HG03103 (cell line): Measurements from ENCODE around the gene TCEANC2.
A peak's percentile ranks its signal among the peaks of the same experiment; 100 is the strongest.
"Not testable (repeated sequence)": the region's sequence is repeated elsewhere in the genome, so short reads cannot be mapped to it uniquely, and the experiment has no call there.

Source experiments
- ATAC-seq: cut with Tn5 transposase; IDR thresholded peaks from one replicate; pipeline ENCODE4 v1.9.1; 2021; ENCODE audit warnings: low read depth; ENCODE audit not compliant: unreplicated experiment

TCEANC2 gene

DNA sequence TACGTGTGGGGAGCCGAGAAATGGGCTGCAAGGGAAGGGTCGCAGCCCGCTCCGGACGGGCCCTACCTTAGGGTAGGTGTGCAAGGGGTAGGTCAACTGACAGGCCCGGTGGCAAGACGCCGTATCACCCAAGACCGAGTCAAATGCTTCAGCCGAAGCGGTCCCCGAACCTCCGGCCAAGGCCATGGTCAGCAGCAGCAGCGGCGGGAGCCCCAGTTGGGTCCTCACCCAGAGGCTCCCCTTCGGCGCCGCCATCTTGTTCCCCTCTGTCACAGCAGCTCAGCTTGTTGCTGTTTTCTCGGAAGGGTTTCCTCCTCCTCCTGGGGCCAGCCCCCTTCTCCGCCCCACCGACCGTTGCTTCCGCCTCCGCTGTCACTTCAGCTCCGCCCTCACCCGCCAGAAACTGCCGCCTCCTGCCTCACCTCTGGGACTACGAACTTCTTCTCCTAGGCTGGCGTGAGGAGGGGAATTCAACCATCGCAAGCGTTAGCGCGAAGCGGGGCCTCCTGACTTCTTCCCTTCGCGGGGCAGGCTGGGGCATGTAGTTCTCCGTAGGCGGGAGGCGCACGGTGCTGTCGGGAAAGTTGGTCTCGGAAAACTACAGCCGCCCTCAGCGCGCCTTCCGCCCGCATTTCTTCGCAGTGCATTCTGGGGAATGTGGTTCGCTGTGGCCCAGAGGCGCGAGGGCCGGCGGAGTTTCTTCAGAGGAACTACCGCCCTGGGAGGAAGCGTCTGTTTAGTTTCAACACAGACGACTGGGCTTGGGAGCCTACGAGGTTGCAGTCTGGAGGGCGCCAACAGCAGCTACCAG lies at the start of gene TCEANC2, which contains the start of gene TMEM59:
Gene TCEANC2, plus strand, starts transcription at position 675 of the 811 bp plus-strand sequence. CDS start 815 bp downstream, outside the sequence.
Gene TMEM59, minus strand, starts transcription at position 271 of the 811 bp plus-strand sequence. Its CDS starts 16 bp downstream, at position 255.
- peak; percentile 89 for ATAC-seq

DNA sequence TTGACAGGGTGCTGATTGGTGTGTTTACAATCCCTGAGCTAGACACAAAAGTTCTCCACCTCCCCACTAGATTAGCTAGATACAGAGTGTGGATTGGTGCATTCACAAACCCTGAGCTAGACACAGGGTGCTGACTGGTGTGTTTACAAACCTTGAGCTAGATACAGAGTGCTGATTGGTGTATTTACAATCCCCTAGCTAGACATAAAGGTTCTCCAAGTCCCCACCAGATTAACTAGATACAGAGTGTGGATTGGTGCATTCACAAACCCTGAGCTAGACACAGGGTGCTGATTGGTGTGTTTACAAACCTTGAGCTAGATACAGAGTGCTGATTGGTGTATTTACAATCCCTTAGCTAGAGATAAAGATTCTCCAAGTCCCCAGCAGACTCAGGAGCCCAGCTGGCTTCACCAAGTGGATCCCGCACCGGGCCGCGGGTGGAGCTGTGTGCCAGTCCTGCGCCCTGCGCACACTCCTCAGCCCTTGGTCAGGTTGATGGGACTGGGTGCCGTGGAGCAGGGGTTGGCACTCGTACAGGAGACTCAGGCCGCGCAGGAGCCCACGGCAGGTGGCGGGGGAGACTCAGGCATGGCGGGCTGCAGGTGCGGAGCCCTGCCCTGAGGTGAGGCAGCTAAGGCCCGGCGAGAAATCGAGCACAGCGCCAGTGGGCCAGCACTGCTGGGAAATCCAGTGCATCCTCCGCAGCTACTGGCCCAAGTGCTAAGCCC lies 49.5 kb upstream of the TCEANC2 start:
- not testable (repeated sequence) for ATAC-seq

DNA sequence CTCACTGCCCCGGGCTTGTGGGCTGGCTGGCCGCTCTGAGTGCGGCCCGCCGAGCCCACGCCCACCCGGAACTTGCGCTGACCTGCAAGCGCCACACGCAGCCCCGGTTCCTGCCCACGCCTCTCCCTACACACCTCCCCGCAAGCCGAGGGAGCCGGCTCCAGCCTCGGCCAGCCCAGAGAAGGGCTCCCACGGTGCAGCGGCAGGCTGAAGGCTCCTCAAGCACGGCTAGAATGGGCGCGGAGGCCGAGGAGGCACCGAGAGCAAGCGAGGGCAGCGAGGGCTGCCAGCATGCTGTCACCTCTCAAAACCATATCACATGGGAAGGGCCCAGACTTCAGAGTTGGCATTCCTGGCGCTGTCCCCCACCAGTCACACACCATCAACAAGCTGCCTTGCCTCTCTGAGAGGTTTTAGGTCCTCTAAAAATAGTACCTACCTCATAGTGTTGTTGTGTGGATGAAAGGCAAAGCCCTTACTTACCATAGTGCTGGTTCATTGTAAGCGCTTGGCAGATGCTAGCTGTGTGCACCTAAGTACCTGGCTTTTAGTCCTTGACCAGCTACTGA lies 48.8 kb upstream of the TCEANC2 start:
- no peak for ATAC-seq

DNA sequence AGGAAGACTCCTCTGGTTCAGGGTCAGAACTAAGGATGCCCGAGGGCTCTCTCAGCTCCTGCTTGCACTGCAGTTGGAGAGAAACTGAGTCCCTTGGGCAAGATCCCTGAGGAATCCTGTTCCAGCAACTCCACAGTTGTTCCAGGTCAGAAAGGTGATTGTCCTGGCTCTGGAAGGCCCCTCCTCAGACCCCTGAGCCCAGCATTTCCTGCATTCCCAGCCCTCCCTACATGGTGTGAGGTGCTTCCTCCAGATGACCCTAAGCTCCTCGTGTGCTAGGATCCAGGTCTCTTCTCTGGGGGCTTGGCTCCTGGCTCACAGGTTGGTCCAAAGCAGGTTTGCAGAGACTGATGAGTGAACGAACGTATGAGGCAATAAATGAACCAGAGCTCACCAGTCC lies 46.9 kb upstream of the TCEANC2 start:
- no peak for ATAC-seq

DNA sequence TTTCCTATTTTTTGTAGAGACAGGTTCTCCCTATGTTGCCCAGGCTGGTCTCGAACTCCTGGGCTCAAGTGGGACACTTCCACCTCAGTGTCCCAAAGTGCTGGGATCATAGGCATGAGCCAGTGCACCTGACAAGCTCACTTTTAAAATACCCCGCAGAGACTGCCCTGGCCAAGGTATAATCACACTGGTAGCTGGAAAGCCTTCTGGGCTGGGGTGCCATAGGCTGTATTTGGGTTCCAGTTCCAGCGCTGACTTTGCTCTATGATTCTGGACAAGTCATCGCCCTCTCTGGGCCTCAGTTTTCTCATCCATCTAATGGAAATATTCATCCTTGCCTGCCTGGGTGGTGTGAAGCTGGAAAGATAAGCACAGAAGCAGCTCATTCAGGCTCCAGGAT lies 45.8 kb upstream of the TCEANC2 start:
- ATAC-seq = no peak

DNA sequence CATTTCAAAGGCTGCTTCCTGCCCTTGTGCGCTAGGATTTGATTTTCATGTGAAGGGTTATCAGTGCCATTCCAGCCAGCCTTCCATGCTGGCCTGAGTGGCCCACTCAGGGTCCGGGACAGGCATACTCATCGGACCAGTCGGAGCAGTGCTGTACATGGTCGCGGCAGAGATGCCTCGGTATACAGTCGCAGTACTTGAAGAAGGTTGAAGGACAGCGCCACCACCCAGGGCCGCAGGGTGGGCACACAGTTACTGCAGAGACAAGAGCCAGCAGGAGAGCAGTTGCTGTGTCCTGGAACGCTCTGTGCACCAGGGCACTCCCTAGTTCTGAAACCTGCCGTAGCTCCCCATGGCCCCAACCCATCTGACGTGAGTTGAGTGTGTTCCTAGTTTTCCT lies 44.5 kb upstream of the TCEANC2 start:
- ATAC-seq = no peak

DNA sequence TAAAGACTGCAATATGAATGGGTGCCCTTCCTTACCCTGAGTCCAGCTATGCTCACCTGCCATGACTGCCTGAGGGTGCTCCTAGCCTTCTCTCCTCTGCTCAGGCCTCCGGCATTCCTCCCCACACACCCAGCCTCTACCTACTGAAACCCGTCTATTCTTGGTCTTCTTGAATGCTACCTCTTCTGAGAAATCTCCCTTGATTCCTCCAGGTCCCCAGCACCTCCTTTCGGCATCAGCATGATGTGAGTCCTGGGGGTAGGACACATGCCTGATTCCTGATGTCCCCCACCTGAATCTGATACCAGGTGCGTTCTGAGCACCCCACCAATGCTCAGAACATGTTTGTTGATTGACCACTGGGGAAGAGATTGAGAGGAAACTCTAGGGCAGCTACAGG lies 44.0 kb upstream of the TCEANC2 start:
- no peak for ATAC-seq

DNA sequence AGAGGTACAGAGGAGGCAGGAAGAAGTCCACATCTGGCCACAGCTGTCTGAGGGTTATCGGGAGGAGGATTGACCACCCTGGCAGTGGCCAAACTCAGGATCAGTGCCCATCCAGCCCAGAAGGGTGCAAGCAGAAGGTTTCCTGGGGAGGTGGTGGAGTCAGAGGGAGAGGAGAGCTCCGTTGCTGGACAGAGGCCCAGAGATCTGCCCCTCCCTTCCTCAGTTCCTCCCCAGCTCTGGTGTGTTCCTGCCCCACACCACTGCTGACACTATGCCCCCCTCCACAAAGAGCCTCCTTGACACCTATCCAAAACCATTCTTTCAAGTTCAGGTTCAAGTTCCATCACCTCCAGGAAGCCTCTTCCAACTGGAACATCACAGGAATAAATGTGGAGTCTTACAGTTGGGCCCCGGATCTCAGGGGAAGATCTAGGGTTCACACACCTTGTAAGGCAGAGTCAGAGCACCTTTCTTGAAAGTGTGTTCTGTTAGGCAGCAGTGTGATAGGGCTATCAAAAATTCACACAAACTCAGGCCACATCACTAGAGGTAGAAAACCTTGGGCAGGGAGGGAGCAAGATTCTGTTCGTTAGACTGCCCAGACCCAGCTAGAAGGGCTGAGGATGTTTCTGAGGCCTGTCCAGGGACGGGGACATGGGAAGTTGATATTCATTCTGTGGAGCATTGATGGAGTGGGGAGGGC lies 42.8 kb upstream of the TCEANC2 start:
- no peak for ATAC-seq

DNA sequence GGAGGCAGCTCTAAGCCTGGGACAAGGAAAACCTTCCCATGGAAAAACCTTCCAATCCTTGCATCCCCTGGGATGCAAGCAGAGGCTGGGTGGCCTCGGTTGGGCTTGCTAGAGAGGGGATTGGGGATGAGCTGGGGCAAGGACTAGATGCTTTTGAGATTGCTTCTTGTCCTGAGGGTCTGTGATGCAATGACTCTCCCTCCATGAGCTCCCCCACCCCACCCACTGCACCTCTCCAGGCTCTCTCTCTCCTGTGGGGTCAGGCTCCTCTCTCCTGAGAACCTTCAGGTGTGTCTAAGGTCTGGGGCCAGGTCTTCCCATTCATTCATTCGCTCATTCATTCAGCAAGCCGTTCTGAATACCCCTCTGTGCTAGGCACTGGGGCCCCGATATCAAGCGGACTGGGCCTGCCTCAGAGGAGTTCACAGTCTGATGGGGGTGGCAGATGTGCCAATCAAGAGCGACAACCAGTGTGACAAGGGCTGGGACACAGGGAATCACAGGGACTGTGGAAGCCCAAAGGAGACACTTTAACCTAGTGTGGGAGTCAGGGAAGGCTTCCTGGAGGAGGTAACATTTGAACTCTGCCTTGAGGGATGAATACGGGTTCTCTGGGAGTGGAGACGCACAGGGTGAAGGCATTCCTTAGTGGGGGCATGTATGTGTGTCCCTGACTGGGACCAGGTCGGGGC lies 41.9 kb upstream of the TCEANC2 start:
- no peak for ATAC-seq

DNA sequence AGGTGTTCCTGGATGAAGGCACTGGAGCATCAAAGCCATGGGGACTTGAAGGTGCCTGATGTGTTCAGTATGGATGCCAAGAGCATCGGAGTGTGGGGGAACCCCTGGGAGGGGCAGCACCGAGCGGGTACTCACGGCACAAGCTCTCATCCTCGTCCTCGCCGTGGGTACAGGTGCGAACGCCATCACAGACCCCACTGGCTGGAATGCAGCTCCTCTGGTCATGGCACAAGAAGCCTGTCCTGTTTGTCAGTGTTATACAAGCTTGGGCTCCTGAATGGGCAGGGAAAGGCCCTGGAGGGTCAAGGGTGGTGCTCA lies 41.4 kb upstream of the TCEANC2 start:
- ATAC-seq = no peak

DNA sequence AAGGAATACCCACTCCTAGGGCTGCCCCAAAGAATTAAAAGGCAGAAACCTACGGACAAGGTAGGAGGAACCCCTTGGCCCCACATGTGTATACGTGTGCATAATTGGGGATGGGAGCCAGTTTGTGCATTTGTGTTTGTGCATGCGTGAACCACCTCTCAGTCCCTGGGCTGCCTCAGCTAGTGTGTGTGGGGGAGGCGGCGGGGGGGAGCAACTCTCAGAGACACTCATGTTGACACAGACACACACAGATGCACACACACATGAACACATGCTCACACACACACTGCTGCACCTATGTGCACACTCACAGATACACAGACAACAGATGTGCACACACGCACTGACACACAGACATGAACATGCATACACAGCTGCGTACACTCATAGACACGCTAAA lies 40.5 kb upstream of the TCEANC2 start:
- no peak for ATAC-seq

DNA sequence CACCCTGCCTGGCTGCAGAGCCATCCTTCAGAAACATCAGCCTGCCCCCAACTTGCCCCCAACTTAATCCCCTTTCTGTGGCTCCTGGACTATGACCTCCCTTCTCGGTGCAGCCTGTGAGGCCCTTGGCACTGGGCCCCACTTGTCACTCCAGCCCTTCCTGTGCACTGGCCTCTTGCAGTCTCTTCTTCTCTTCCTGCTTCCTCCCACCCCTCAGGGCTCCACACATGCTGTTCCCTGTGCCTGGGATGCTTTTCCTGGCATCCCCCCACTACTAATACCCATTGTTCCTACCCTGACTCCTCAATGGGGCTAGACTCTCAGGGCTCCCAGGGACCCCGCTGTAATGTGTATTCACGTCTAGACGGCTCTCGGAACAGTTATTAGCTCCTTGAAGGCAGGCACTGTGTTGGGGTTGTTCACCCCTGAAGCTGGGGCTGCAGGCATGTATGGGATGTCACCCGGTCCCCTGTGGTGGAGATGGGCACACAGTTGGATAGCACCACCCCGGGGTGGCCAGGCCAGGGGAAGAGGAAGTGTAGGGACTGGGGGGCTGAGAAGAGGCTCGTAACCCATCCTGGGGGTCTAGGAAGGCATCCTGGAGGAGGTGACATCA lies 39.9 kb upstream of the TCEANC2 start:
- no peak for ATAC-seq

DNA sequence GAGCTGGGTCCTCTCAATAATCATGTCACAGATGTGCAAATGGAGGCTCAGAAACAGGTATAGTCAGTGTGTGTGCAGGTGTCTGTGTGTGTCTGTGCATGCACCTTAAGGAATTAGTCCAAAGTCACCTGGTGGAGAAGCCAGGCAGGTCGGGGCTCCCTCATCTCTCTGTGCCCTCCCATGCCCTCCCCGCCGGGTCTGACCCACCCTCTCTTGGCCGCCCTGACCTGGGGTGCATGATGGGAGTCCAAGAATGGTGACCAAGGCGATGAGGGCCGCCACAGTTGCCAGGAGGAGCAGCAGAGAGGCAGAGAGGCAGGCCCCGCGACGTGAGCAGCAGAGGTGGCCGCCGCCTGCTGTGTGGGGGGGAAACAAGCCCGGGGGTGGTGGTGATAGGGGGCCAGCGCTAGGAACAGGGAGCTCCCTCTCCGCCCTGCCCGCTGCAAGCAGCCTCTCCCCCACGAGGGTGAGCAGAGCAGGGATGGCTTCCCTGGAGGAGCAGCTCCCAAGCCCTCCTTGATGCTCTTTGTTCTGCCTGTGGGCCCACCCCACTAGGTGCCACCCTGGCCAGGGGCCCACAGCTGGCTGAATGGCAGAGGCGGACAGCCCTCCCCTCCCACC lies 39.3 kb upstream of the TCEANC2 start:
- ATAC-seq = no peak

DNA sequence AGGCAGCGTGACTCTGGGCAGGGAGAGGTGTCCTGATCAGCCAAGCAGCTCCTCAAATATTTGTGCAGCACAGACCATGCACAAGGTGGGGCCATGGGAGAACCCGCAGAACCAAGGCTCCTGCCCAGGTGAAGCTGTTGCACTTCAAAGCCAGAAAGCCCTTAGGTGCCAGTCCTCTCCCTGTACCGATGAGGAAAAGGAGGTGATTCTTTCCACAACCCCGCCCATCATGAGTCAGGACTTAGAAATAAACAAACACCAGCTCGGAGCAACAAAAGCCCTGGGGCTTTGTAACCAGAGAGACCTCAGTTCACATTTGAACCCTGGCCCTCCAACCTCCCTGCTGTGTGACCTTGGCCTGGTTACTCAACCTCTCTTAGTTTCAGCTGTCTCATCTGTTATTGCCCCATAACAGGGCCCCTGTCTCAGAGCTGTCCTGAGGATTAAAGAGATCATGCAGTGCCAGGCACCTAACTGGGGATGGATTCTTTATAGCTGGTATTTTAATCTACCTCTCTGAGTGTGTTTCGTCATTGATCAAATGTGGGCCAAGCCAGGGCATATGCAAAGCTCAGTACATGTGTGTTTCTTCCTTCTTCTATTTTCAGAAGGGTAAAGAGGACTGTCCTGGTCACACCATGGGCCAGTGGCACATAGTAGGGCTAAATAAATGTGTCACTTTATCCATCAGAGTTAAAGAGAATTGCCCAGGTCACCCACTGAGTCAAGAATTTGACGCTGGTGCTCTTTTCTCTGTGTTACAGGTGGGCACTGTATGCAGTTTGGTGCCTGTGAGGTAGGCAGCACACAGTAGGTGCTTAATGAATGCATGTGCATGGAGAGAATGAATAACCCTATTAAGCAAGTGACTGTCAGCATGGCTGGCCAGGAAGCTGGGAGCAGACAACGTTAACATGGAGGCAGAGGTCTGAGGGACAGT lies 36.8 kb upstream of the TCEANC2 start:
- no peak for ATAC-seq

DNA sequence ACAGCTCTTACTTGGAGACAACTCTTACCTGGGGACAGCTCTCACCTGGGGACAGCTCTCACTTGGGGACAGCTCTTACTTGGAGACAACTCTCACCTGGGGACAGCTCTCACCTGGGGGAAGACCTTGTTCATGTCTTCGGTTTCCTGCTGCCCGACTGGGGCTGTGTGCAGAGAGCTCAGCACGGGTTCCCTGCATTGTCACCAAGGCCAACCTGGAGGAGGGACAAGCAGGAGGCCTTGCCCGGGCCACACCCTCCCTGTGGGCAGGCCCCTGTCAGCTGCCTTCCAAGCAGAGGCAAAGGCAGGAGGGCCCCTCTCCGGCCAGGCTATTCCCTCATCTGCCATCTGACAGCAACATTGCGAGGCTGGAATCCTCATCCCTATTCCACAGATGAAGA lies 35.4 kb upstream of the TCEANC2 start, which contains the start of gene LDLRAD1:
Gene LDLRAD1, minus strand, starts transcription at position 208 of the 400 bp plus-strand sequence. Its CDS starts 74 bp downstream, at position 134.
- no peak for ATAC-seq

DNA sequence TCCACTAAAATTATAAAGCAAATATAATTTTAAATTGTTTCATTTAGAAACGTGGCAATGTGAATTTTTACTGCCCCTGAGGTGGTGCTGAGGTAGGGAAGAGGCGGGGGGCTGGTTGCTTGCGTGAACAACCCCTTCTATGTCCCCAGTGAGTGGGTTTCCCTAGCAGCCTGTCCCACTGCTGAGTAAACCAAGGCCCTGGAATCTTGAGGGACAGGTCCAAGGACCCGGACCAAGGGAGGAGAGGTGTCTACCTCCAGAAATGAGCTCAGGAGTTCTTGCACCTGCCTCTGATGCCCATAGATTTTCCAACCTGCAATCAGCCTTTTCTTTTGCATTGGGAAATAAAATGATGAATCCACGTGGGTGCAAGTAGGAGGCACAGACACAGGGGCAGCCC lies 34.8 kb upstream of the TCEANC2 start:
- ATAC-seq = no peak

DNA sequence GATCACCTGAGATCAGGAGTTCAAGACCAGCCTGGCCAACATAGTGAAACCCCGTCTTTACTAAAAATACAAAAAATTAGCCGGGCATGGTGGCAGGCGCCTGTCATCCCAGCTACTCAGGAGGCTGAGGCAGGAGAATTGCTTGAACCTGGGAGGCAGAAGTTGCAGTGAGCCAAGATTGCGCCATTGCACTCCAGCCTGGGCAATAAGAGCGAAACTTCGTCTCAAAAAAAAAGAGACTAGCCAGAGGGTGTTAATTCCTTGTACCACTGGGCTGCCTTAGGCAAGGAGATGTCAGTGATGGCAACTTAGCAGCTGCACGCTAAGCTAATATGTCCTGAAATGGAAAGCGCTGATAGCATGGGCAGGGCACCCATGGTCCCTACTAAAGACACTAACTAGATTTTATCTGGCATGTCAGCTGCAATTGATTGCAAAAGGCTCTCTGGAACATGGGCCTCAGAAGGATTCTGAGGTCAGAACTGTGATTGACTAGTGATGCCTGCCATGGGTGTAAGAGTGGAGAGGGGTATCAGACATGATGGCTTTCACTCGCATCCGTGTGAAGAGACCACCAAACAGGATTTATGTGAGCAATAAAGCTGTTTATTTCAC lies 33.7 kb upstream of the TCEANC2 start:
- not testable (repeated sequence) for ATAC-seq

DNA sequence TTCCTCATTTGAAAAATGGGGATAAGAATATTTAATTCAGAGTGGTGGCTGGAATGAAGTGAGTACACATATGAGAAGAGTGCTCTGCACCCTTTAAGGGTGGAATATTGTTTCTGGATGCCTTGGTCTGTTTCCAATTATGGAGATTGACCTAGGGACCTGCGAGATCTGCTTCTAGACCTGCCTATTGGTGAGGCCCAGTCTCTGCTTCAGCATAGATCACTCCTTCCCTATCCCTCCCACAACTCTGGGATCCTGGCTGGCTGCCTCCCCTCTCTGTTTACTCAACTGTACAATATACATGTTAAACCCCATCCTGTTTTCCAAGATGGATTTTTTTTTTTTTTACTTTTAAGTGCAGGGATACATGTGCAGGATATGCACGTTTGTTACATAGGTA lies 29.1 kb upstream of the TCEANC2 start:
- no peak for ATAC-seq
